Retinal pigment epithelial cell (primary cell): ENCODE results near the gene DERA.

Experiments used
- DNase-seq: peaks from one replicate; pipeline ENCODE4 v3.0.0-alpha.2; 2010; ENCODE audit warnings: low read depth
- H3K4me3 ChIP-seq: 2 replicates; pipeline ENCODE4 v1.5.1; 2011; ENCODE audit warnings: mild to moderate bottlenecking, low read length, control low read depth, moderate library complexity
- TF ChIP-seq, protein P1 (sequence below): conservative IDR thresholded peaks from 2 replicates; pipeline ENCODE4 v1.5.1; 2011; ENCODE audit warnings: low read depth, low read length, control low read depth, inconsistent platforms

Gene DERA

DNA sequence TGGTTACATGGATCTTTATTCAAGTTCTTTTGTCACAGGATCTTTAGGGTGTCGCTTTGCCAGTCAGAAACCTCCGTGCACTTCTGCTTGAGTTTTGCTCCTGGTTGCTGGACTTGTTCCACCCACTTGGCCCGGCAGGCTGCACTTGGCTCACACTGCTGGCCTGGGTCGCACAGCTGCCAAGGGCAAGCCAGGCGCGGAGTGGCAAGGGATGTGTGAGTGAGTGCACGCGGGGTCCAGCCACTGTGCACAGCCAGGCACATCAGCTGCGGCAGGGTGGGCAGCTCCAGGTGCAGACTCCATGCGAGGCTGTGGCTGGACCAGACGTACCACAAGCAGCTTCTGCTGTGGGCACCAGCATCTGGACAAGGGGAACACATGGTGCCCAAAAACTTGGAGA is 76.6 kb downstream of the DERA start:
- no peak for DNase-seq
- no peak overlapping the region for H3K4me3 ChIP-seq
- TF ChIP-seq, protein P1, sequence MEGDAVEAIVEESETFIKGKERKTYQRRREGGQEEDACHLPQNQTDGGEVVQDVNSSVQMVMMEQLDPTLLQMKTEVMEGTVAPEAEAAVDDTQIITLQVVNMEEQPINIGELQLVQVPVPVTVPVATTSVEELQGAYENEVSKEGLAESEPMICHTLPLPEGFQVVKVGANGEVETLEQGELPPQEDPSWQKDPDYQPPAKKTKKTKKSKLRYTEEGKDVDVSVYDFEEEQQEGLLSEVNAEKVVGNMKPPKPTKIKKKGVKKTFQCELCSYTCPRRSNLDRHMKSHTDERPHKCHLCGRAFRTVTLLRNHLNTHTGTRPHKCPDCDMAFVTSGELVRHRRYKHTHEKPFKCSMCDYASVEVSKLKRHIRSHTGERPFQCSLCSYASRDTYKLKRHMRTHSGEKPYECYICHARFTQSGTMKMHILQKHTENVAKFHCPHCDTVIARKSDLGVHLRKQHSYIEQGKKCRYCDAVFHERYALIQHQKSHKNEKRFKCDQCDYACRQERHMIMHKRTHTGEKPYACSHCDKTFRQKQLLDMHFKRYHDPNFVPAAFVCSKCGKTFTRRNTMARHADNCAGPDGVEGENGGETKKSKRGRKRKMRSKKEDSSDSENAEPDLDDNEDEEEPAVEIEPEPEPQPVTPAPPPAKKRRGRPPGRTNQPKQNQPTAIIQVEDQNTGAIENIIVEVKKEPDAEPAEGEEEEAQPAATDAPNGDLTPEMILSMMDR = no peak

DNA sequence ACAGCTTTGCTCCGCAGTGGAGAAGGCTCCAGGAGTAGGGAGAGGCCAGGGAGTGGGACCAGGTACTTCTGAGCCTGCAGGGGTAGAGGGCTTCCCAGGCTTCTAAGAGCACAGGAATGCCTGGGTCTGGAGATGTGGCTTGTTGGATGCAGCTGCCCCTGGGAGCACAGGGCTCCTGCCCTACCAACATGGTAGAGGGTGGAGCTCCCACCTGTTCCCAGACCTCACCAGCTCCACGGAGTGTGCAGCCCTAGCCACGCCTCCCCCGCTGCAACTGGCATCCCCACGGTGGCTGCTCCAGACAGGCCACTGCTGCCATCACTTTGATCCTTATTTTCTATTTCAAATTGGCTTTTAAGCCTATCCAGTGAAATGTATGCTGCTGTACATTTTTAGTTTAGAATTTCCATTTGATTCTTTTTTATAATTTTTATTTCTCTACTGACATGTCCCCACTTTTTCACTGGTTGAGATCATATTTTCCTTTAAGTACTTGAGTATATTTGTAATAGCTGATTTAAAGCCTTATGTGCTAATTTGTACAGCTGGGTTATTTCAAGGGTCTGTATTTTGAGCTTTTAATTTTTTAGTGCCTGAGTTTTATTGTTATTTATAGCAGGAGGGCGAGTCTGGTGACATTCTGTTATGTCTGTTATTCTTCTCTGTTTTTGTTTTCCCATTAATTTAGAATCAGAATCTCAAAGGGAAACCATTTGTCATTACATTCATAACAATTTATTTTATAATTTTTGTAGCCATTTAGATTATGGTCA is 78.0 kb downstream of the DERA start:
- TF ChIP-seq, protein P1 = no peak
- no peak overlapping the region for H3K4me3 ChIP-seq
- no peak for DNase-seq

DNA sequence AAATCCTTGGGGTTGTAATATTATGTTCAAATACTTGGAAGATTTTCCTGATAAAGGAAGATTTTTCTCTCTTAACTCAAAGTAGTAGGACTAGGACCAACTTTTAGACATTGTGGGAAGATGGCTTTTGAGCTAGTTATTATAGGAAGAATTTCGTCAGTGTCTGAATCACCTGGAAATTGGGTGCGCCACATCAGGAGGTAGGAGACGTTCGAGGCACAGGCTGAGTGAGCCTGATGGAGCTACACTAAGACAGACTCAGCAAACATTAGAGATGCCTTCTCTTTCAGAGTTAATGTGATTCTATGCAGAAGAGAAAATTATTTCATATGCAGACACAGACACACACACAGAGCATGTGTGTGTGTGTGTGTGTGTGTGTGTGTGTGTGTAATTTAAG is 84.7 kb downstream of the DERA start:
- no peak for DNase-seq
- H3K4me3 ChIP-seq = no peak overlapping the region
- TF ChIP-seq, protein P1 = no peak

DNA sequence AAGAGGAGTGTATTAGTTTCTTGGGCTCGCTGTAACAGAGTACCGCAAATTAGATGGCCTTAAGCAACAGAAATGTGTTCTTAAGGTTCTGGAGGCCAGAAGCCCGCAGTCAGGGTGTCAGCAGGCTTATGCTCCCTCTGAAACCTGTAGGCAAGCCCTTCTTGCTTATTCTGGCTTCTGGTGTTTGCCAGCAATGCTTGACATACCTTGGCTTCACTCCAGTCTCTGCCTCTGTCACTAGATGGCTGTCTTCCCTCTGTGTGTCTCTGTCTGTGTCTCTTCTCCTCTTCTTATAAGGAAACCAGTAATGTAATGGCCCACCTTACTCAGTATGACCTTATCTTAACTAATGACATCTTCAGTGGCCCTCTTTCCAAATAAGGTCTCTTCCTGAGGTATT is 85.1 kb downstream of the DERA start:
- DNase-seq = no peak
- H3K4me3 ChIP-seq = no peak overlapping the region
- TF ChIP-seq, protein P1 = no peak

DNA sequence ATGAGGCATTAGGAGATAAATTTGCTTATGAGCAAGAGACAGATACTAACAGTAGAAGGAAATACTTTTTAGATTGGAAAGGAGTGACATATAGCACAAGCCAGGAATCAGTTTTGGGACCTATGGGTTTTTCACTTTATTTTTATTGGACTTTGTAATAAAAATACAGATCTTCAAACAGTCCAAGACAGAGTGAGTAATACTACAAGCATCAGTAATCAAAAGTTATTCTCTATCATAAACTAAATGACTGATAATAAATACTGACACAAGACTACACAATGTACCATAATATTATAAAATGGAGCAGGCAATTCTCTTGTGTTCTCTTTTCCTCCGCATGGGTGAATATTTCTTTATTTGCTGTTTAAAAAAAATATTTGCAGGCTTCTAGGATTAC is 85.8 kb downstream of the DERA start:
- TF ChIP-seq, protein P1 = no peak
- no peak overlapping the region for H3K4me3 ChIP-seq
- no peak for DNase-seq

DNA sequence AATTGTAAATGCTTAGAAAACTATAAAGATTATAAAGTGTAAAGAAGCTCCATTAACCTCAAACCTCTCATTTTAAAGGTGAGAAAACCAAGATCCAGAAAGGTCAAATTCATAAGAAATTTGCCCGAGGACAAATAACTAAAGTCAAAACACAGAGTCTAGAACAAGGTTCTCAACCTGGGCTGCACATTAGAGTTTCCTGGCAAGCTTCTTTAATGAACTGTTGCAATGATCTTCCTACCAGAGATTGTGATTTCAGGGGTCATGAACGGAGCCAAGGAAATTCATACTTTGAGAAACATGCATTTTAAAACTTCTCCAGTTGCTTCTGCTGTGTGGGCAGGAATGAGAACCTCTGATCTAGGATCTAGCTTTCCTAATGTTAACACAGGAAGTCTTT is 86.8 kb downstream of the DERA start:
- TF ChIP-seq, protein P1 = no peak
- DNase-seq = no peak
- H3K4me3 ChIP-seq = no peak overlapping the region

DNA sequence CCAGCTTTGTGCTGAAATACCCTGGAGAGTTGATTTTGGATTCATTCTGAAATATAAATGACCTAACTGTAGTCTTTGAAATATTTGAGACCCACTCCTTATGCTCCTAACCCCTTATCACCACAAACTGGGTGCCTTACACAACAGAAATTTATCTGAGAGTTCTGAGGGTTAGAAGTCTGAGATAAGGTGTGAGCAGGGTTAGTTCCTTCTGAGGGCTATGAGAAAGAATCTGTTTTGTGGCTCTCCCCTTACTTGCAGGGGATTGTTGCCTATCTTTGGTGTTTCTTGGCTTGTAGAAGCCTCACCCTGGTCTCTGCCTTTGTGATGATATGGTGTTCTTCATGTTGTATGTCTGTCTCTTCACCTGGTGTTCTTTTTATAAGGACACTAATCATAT is 91.7 kb downstream of the DERA start:
- no peak for DNase-seq
- no peak overlapping the region for H3K4me3 ChIP-seq
- TF ChIP-seq, protein P1 = no peak
